K562 (cell line): Measurements from ENCODE around the gene CCDC77. TPM values are rescaled to one million over a fixed set of nuclear protein-coding genes. Genes with fewer than 3 reads are reported as not detected.

Experiments
- ATAC-seq: fragments of 200-7000 bp; cut with Tn5 transposase; 3 replicates; pipeline ENCODE4 v1.9.1; 2020; ENCODE audit warnings: moderate library complexity
- BruUV-seq: library from RNA; stranded (reverse); fragments of 400-500 nt; replicated peaks from 2 replicates; lab custom pipeline; 2021; lab: Mats Ljungman, UMichigan
- CTCF ChIA-PET: fragments of 300-600 bp; formaldehyde crosslinking; extraction: SDS; loops from one replicate; lab custom pipeline; 2021; ENCODE audit warnings: low intra/inter-chr PET ratio; lab: Yijun Ruan, JAX
- POLR2A ChIA-PET: fragments of 300-600, 350-650 bp; sonication (Branson Sonifier 250); formaldehyde crosslinking; extraction: SDS; loops from one replicate; lab custom pipeline; 2021; ENCODE audit warnings: antibody characterized with exemption, inconsistent platforms; lab: Yijun Ruan, JAX
- DNase-seq, 4 experiments: peaks; one replicate each; pipeline versions ENCODE4 v3.0.0 to v3.0.0-alpha.2; 2011 to 2018; ENCODE audit warnings: low spot score in 3 of 4, mixed read lengths in 3 of 4; ENCODE audit errors: extremely low read depth in 1 of 4
- FAIRE-seq: peaks from 2 replicates; lab custom pipeline; 2011; peaks lifted over from hg19 to GRCh38; lab: Jason Lieb, UNC
- H2AFZ ChIP-seq: 2 replicates; pipeline ENCODE4 v1.6.0; 2011; ENCODE audit warnings: low read depth, low read length, control low read depth, inconsistent platforms
- H3K27ac ChIP-seq: fragments of 200-600 bp; 3 replicates; pipeline ENCODE4 v1.8.0; 2011; ENCODE audit warnings: low read depth, mild to moderate bottlenecking, control low read depth, inconsistent platforms, low read length, moderate library complexity, mixed read lengths; ENCODE audit errors: extremely low read depth
- H3K27me3 ChIP-seq, 2 experiments: fragments of 300-600 bp in 1 of 2; 2 replicates in 1 of 2; 3 replicates in 1 of 2; pipeline versions ENCODE4 v1.6.0 to v1.8.0; 2011; ENCODE audit warnings: inconsistent platforms in 2 of 2, low read length in 2 of 2, mild to moderate bottlenecking in 1 of 2, mixed read lengths in 1 of 2, moderate library complexity in 1 of 2; ENCODE audit not compliant: control insufficient read depth in 2 of 2, insufficient read depth in 2 of 2
- H3K36me3 ChIP-seq: fragments of 300-600 bp; 3 replicates; pipeline ENCODE4 v1.8.0; 2011; ENCODE audit warnings: mild to moderate bottlenecking, low read length, inconsistent platforms; ENCODE audit not compliant: control insufficient read depth, insufficient read depth
- H3K4me1 ChIP-seq, 2 experiments: fragments of 200-600 bp in 1 of 2; replicated peaks in 1 of 2; 2 replicates in 1 of 2; 3 replicates in 1 of 2; pipeline versions ENCODE4 v1.5.1 to v1.8.0; 2011; ENCODE audit warnings: inconsistent platforms in 2 of 2, low read length in 2 of 2, mild to moderate bottlenecking in 1 of 2, mixed read lengths in 1 of 2, moderate library complexity in 1 of 2; ENCODE audit not compliant: control insufficient read depth in 2 of 2, insufficient read depth in 2 of 2
- H3K4me2 ChIP-seq: 2 replicates; pipeline ENCODE4 v1.6.1; 2011; ENCODE audit warnings: low read length, control low read depth, inconsistent platforms, mixed read lengths; ENCODE audit not compliant: insufficient read depth
- H3K4me3 ChIP-seq: fragments of 200-600 bp; sonication (generic), shearing (Covaris generic); 2 replicates; pipeline ENCODE4 v1.5.1; 2016; ENCODE audit warnings: control low read depth, inconsistent platforms
- H3K79me2 ChIP-seq: fragments of 200-600 bp; 3 replicates; pipeline ENCODE4 v1.8.0; 2011; ENCODE audit warnings: low read length, inconsistent platforms; ENCODE audit not compliant: control insufficient read depth, insufficient read depth
- H3K9ac ChIP-seq, 2 experiments: 2 replicates each; pipeline versions ENCODE4 v1.6.0 to v1.6.1; 2011; ENCODE audit warnings: low read depth in 2 of 2, low read length in 2 of 2, control low read depth in 1 of 2, inconsistent platforms in 1 of 2, mild to moderate bottlenecking in 1 of 2, mixed read lengths in 1 of 2; ENCODE audit not compliant: insufficient read depth in 1 of 2
- H3K9me1 ChIP-seq: one replicate; pipeline ENCODE4 v1.6.0; 2011; ENCODE audit warnings: inconsistent platforms, mild to moderate bottlenecking, low read length, moderate library complexity; ENCODE audit not compliant: control insufficient read depth, insufficient read depth
- H3K9me3 ChIP-seq: replicated peaks from 2 replicates; pipeline ENCODE4 v1.5.1; 2011; ENCODE audit warnings: low read depth, low read length, inconsistent platforms; ENCODE audit not compliant: control insufficient read depth, insufficient read depth
- H4K20me1 ChIP-seq: replicated peaks from 2 replicates; pipeline ENCODE4 v1.6.1; 2011; ENCODE audit warnings: low read length, inconsistent platforms, mixed read lengths; ENCODE audit not compliant: control insufficient read depth, insufficient read depth
- ARHGAP35 ChIP-seq: fragments of 450-650 bp; IDR thresholded peaks from 2 replicates; pipeline ENCODE4 v1.6.1; 2018; ENCODE audit not compliant: partially characterized antibody
- ASH1L ChIP-seq: fragments of 450-650 bp; IDR thresholded peaks from 2 replicates; pipeline ENCODE4 v1.6.1; 2018; ENCODE audit warnings: borderline replicate concordance, mild to moderate bottlenecking, low read depth; ENCODE audit not compliant: partially characterized antibody
- CBFB ChIP-seq: sonication (generic); formaldehyde crosslinking; IDR thresholded peaks from 2 replicates; pipeline ENCODE4 v1.4.0; 2020; ENCODE audit warnings: mild to moderate bottlenecking, missing genetic modification reagents
- CLOCK ChIP-seq: fragments of 250-450 bp; sonication (Bioruptor Pico); IDR thresholded peaks from 2 replicates; pipeline ENCODE4 v1.4.0; 2020; ENCODE audit warnings: mild to moderate bottlenecking, moderate library complexity, borderline replicate concordance
- CTCFL ChIP-seq: IDR thresholded peaks from 2 replicates; pipeline ENCODE4 v1.6.1; 2011; ENCODE audit warnings: borderline replicate concordance, low read depth, mild to moderate bottlenecking, moderate library complexity, low read length; ENCODE audit not compliant: insufficient read depth, poor library complexity, severe bottlenecking
- HOMEZ ChIP-seq: fragments of 250-450 bp; sonication (Bioruptor Pico); IDR thresholded peaks from 2 replicates; pipeline ENCODE4 v1.4.0; 2020; ENCODE audit warnings: mild to moderate bottlenecking, moderate library complexity
- MTA3 ChIP-seq: fragments of 450-650 bp; formaldehyde crosslinking; IDR thresholded peaks from 2 replicates; pipeline ENCODE4 v1.6.1; 2017; ENCODE audit warnings: mild to moderate bottlenecking, borderline replicate concordance
- RB1 ChIP-seq: fragments of 450-650 bp; IDR thresholded peaks from 2 replicates; pipeline ENCODE4 v1.6.1; 2017; ENCODE audit warnings: low read depth, mild to moderate bottlenecking
- RNF219 ChIP-seq: fragments of 250-450 bp; sonication (Bioruptor Pico); IDR thresholded peaks from 2 replicates; pipeline ENCODE4 v1.5.0; 2022; ENCODE audit warnings: mild to moderate bottlenecking
- ZNF280A ChIP-seq: fragments of 450-650 bp; IDR thresholded peaks from 2 replicates; pipeline ENCODE4 v1.6.1; 2018; ENCODE audit warnings: mild to moderate bottlenecking, low read depth; ENCODE audit not compliant: partially characterized antibody
- WGBS: fragments of 100-300 bp; shearing (Covaris generic); methylation state at CpG from one replicate; pipeline ENCODE4 v1.1.6; 2016; ENCODE audit warnings: low coverage, mixed read lengths; ENCODE audit not compliant: insufficient coverage; ENCODE audit errors: missing lambda C conversion rate; 5-methylcytosine and 5-hydroxymethylcytosine counted together
- in situ Hi-C: fragments of 300-500 bp; cut with MboI; formaldehyde crosslinking; loops from 4 replicates; pipeline ENCODE4 v1.15.0; 2018; ENCODE audit warnings: inconsistent platforms, mixed read lengths
- intact Hi-C: fragments of 100-400 bp; cut with micrococcal nuclease; formaldehyde crosslinking; loops from 2 replicates; pipeline ENCODE4 v1.14.2; 2022
- polyA plus RNA-seq, 8 experiments: library from polyadenylated mRNA; depleted of rRNA in 4 of 8; stranded (reverse) in 5 of 8; unstranded in 3 of 8; fragments of >200 nt; fragmentation: Nextera tagmentation in 2 of 8; fragmentation: Illumina TruSeq in 1 of 8; extraction: Ambion mirVana in 2 of 8; extraction: Trizol in 1 of 8; gene quantifications; 2 replicates each; pipeline versions ENCODE4 v1.2.1 to v1.2.3, GENCODE V29; 2011 to 2014; ENCODE audit warnings: inconsistent platforms in 1 of 8, missing spikeins in 1 of 8
- total RNA-seq, 7 experiments: library from RNA; depleted of rRNA in 6 of 7; stranded (reverse); fragments of >200 nt in 6 of 7; fragmentation: Illumina TruSeq in 2 of 7; extraction: Trizol in 2 of 7; gene quantifications; 2 replicates each; pipeline versions ENCODE4 v1.2.1 to v1.2.3, GENCODE V29; 2011 to 2021; ENCODE audit warnings: low replicate concordance in 1 of 7

The CCDC77 gene
- total and polyA plus RNA-seq, 9 of the 15 experiments (the other 6 are each of a cell fraction or from before 2014, with no cell fraction given) = 10.5 to 26.5 (median 17.8) TPM

GRCh38 chr12:482061-482460 is 80.6 kb downstream of the CCDC77 start:
- ChIA-PET CTCF (no interaction called here), POLR2A (no interaction called here)
- in situ Hi-C loops (no loop called here), intact Hi-C loops (no loop called here)
- no peak for ATAC-seq
- Histone ChIP-seq H3K4me2 (no peak overlapping the region), H3K9me3 (no peaks in the 10 kb centered on the region), H3K27ac (no peak overlapping the region), H3K4me3 (no peak overlapping the region), H4K20me1 (no peaks in the 10 kb centered on the region), H3K4me1 (peaks cover 0 to 4% of the 10 kb centered on the region in 2 experiments; a peak in 3 of 5 replicates), H3K27me3 (peaks cover 6 to 46% of the 10 kb centered on the region in 2 experiments; a peak in 4 of 5 replicates), H2AFZ (no peak overlapping the region), H3K36me3 (no peaks in the 10 kb centered on the region), H3K79me2 (no peaks in the 10 kb centered on the region), H3K9me1 (no peaks in the 10 kb centered on the region), H3K9ac (no peak overlapping the region)
- no TSS peak for BruUV-seq
- no peak for DNase-seq
- 5% methylated on average over 3 of the region's 3 CpGs for WGBS
- no peak for FAIRE-seq
- TF ChIP-seq CBFB (CRISPR knock-in tag) (no peak), HOMEZ (no peak), ZNF280A (no peak), RNF219 (CRISPR knock-in tag) (no peak), CTCFL (no peak), ASH1L (no peak), CLOCK (CRISPR knock-in tag) (no peak), MTA3 (no peak), RB1 (no peak), ARHGAP35 (no peak)
